CD4-positive, alpha-beta T cell (primary cell): Measurements from ENCODE around the gene GRM4. TPM values are rescaled to one million over a fixed set of nuclear protein-coding genes. Genes with fewer than 3 reads are reported as not detected.

ENCODE experiments used
- ATAC-seq: fragments of 200-7000 bp; cut with Tn5 transposase; one replicate; pipeline ENCODE4 v1.10.0; 2022; ENCODE audit warnings: mild to moderate bottlenecking; ENCODE audit not compliant: poor library complexity
- CTCF ChIA-PET: fragments of 350-600 bp; sonication (Branson Sonifier 250); formaldehyde crosslinking; loops from one replicate; lab custom pipeline; 2021; ENCODE audit warnings: antibody characterized with exemption, inconsistent platforms; lab: Charles Lee
- POLR2A ChIA-PET: fragments of 350-600 bp; sonication (Branson Sonifier 250); formaldehyde crosslinking; loops from one replicate; lab custom pipeline; 2021; ENCODE audit warnings: antibody characterized with exemption, inconsistent platforms; lab: Charles Lee
- DNase-seq, 14 experiments: peaks; one replicate each; pipeline ENCODE4 v3.0.0-alpha.2; 2013 to 2020; ENCODE audit warnings: mixed read lengths in 2 of 14
- H3K27ac ChIP-seq, 2 donors: one replicate each; pipeline versions ENCODE4 v1.5.1 to v1.7.0; 2013; ENCODE audit warnings: low read length in 2 of 2, low read depth in 1 of 2, mild to moderate bottlenecking in 1 of 2
- H3K27me3 ChIP-seq, 2 experiments: 1 replicate in 1 of 2; 2 replicates in 1 of 2; pipeline versions ENCODE4 v1.6.1 to v1.7.0; 2013; ENCODE audit warnings: low read length in 2 of 2, control low read depth in 1 of 2, mild to moderate bottlenecking in 1 of 2, moderate library complexity in 1 of 2; ENCODE audit not compliant: insufficient read depth in 2 of 2, control insufficient read depth in 1 of 2
- H3K36me3 ChIP-seq: one replicate; pipeline ENCODE4 v1.6.1; 2013; ENCODE audit warnings: low read length, control low read depth; ENCODE audit not compliant: insufficient read depth
- H3K4me1 ChIP-seq: one replicate; pipeline ENCODE4 v1.6.1; 2013; ENCODE audit warnings: low read length, control low read depth; ENCODE audit not compliant: insufficient read depth
- H3K4me3 ChIP-seq: one replicate; pipeline ENCODE4 v1.5.1; 2013; ENCODE audit warnings: mild to moderate bottlenecking, low read length, moderate library complexity
- H3K9me3 ChIP-seq, 2 experiments: 1 replicate in 1 of 2; 2 replicates in 1 of 2; pipeline versions ENCODE4 v1.6.1 to v1.7.0; 2013; ENCODE audit warnings: low read length in 2 of 2, mild to moderate bottlenecking in 2 of 2, control low read depth in 1 of 2, moderate library complexity in 1 of 2; ENCODE audit not compliant: control insufficient read depth in 1 of 2, insufficient read depth in 1 of 2
- H3K27ac Mint-ChIP-seq: one replicate; pipeline ENCODE4 v1.8.0; 2020; ENCODE audit warnings: mixed read lengths
- H3K27me3 Mint-ChIP-seq: one replicate; pipeline ENCODE4 v1.8.0; 2021; ENCODE audit warnings: mixed read lengths
- H3K36me3 Mint-ChIP-seq: one replicate; pipeline ENCODE4 v1.8.0; 2021; ENCODE audit warnings: low read depth, mixed read lengths
- H3K4me1 Mint-ChIP-seq: one replicate; pipeline ENCODE4 v1.8.0; 2021; ENCODE audit warnings: low read depth, mixed read lengths
- H3K4me3 Mint-ChIP-seq: one replicate; pipeline ENCODE4 v1.8.0; 2020; ENCODE audit warnings: mild to moderate bottlenecking, mixed read lengths
- H3K9me3 Mint-ChIP-seq: one replicate; pipeline ENCODE4 v1.8.0; 2020; ENCODE audit warnings: mixed read lengths
- CTCF ChIP-seq: fragments of 200-600 bp; IDR thresholded peaks from one replicate; pipeline ENCODE4 v1.8.0; 2022; ENCODE audit warnings: antibody characterized with exemption, mild to moderate bottlenecking
- intact Hi-C, 2 experiments: fragments of 100-400 bp; cut with DNase I in 1 of 2; cut with micrococcal nuclease in 1 of 2; formaldehyde crosslinking; loops; one replicate each; pipeline versions ENCODE4 v1.15.1 to v1.9.0; 2023 to 2025; cut with DNase I, micrococcal nuclease
- total RNA-seq, 174 experiments: library from RNA in 2 of 174; stranded (reverse) in 2 of 174; gene quantifications; one replicate each; pipeline ENCODE4 v1.2.3 and lab custom pipeline; 2021 to 2026

The GRM4 gene
- total RNA-seq, 2 experiments from 2014 or later, result 0.08 TPM; not detected in 1

DNA sequence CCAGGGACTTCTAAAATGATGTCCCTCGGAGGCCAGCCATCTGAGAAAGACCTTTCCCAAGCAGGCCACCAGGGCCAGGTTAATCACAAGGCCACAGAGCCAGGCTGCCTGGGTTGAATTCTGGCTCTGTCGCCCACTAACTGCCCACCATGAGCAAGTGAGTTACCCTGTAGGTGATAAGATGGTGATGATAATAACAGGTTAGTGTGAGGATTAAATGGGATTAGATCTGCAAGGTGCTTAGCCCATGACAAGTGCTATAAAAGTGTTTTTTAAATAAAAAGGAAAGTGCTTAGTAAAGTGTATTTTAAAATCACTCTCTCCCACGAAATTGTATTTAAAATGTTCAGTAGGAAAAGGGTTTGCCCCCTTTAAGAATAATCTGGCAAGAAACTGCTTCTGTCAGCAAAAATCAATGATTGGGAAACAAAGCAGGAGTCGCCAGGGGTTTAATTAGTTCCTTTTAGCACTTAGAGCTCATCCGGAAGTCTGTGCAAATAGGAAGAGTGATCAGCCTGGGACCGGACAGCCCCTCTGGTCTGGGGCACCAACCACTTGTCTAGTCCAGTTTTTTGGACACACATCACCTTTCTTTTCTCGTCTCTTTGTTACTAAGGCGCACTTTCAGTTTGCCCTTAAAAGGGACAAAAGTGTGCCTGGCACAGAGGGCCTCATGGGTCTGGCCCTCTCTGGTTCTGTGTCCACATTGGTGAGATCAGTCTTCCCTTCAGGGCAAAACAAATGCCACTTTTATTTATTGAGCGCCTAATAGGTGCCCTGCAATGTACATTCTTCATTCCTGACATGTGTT is 150.4 kb downstream of the GRM4 start:
- Histone ChIP-seq H3K9me3 (no peaks in the 10 kb centered on the region), H3K27ac (no peak overlapping the region), H3K4me3 (no peak overlapping the region), H3K36me3 (no peaks in the 10 kb centered on the region), H3K4me1 (no peaks in the 10 kb centered on the region), H3K27me3 (peaks cover 0 to 5% of the 10 kb centered on the region in 2 experiments)
- H3K27ac Mint-ChIP-seq, result no peak overlapping the region
- ChIA-PET POLR2A (no interaction called here), CTCF (no interaction called here)
- TF ChIP-seq CTCF, result no peak
- peaks cover 3% of the 10 kb centered on the region for H3K27me3 Mint-ChIP-seq
- H3K36me3 Mint-ChIP-seq, result no peaks in the 10 kb centered on the region
- H3K9me3 Mint-ChIP-seq, result no peaks in the 10 kb centered on the region
- intact Hi-C loops, result no loop called here
- H3K4me3 Mint-ChIP-seq, result no peak overlapping the region
- no peaks in the 10 kb centered on the region for H3K4me1 Mint-ChIP-seq
- no peak for ATAC-seq
- DNase-seq, result no peak

- Histone ChIP-seq H3K36me3 (no peaks in the 10 kb centered on the region), H3K4me3 (no peak overlapping the region), H3K4me1 (no peaks in the 10 kb centered on the region), H3K27ac (no peak overlapping the region), H3K27me3 (peaks cover 0 to 5% of the 10 kb centered on the region in 2 experiments), H3K9me3 (no peaks in the 10 kb centered on the region)
- no peak overlapping the region for H3K27ac Mint-ChIP-seq
- H3K36me3 Mint-ChIP-seq, result no peaks in the 10 kb centered on the region
- ChIA-PET POLR2A (no interaction called here), CTCF (interaction anchor here (0.6 kb wide), 1 partner anchor 1774 kb away, joined by 4 read pairs; no protein-coding TSS in a partner anchor)
- no peak for ATAC-seq
- no peak for TF ChIP-seq CTCF
- H3K4me1 Mint-ChIP-seq, result no peaks in the 10 kb centered on the region
- H3K9me3 Mint-ChIP-seq, result no peaks in the 10 kb centered on the region
- DNase-seq, result no peak
- H3K4me3 Mint-ChIP-seq, result no peak overlapping the region
- H3K27me3 Mint-ChIP-seq, result peaks cover 3% of the 10 kb centered on the region
- intact Hi-C loops, result no loop called here
Observed at GRCh38 chr6:33994472-33995308, 151.2 kb downstream of the GRM4 start.

DNA sequence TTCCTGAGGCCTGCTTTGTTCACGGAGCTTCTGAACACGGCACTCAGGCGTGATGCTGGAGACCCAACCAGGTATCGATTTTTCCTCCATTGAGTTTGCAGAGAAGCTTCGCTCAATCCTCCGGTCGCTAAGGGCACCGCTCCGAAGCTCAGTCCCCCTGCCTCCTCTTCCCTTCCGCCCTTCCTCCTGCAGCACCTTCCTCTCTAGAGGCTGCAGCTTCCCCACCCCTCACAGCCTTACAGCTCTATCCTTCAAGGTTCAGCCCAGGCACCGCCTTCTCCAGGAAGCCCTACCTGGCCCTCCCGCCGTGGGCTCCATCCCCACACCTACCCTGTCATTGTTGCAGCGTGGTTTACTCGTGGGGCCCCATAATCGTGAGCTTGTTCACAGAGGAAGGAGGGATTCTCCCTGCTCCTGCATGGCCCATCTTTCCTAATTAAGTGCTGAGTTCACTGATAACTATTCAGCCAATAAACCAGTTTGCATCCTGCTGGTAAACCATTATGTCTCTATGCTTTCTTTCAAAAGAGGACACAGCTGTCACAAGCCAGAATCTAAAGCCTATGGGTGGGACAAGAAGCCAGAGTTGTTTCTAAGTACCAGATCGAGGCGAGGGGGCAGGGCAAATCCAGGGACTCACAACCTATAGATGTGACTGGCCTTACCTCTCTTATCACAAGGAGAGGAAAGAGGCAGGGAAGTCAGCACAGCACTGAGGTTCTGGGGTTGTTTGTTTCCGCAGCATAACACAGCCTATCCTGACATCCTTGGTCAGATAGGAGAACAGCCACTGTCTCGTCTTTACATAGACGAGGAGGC is 152.0 kb downstream of the GRM4 start:
- H3K36me3 Mint-ChIP-seq, result no peaks in the 10 kb centered on the region
- ATAC-seq, result no peak
- DNase-seq, result no peak

More for the DNA sequence above, 152.0 kb downstream of the GRM4 start:
- no peaks in the 10 kb centered on the region for H3K4me1 Mint-ChIP-seq
- no peaks in the 10 kb centered on the region for H3K9me3 Mint-ChIP-seq
- POLR2A ChIA-PET, result no interaction called here
- H3K4me3 Mint-ChIP-seq, result no peak overlapping the region
- CTCF ChIA-PET, result no interaction called here
- intact Hi-C loops, result no loop called here
- H3K27me3 Mint-ChIP-seq, result peaks cover 3% of the 10 kb centered on the region
- Histone ChIP-seq H3K4me3 (no peak overlapping the region), H3K4me1 (no peaks in the 10 kb centered on the region), H3K36me3 (no peaks in the 10 kb centered on the region), H3K27me3 (peaks cover 0 to 5% of the 10 kb centered on the region in 2 experiments), H3K27ac (no peak overlapping the region), H3K9me3 (no peaks in the 10 kb centered on the region)
- H3K27ac Mint-ChIP-seq, result no peak overlapping the region
- TF ChIP-seq CTCF, result no peak
